Kidney tubule cell (primary cell): ENCODE results near the gene CEMIP.

Source experiments
- DNase-seq: peaks from one replicate; pipeline ENCODE4 v3.0.0-alpha.2; 2018; ENCODE audit warnings: low spot score

The CEMIP gene

DNA sequence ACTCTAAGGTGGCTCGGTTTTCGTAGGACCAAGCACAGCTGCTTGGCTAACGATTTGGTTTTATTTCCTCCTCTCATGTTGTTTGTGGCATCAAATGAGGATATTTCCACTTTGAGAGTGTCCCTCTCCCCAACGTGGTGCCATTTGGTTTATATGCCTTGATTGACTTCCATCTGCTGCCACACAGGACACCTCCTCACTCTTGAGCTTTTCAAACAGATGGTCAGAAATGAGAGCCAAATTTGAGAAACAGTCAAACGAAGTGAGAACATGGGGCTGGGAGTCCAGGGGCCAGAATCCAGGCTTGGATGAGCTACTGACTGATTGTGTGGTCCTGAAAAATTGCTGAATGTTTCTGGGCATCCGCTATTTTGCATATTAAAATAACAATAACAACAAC lies 43.5 kb downstream of the CEMIP start:
- DNase-seq, result no peak

DNA sequence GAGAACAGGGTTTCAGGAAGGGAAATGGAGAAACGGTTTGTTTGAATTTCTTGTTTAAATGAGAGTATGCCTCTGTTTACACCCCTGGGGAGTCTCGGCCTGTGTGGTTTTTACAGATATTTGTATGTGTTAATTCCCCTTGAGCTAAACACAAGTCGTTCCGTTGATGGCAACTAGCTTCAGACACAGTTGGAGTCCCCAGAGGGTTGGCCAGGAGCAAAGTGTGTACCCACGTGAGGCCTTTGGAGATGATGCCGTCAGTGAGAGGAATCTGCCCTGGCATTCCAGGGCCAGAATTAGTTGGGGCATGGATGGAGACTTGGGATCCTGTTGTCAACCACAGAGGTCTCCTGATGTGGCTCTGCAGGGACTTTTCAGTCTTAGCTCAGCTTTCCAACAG lies 44.0 kb downstream of the CEMIP start:
- no peak for DNase-seq

DNA sequence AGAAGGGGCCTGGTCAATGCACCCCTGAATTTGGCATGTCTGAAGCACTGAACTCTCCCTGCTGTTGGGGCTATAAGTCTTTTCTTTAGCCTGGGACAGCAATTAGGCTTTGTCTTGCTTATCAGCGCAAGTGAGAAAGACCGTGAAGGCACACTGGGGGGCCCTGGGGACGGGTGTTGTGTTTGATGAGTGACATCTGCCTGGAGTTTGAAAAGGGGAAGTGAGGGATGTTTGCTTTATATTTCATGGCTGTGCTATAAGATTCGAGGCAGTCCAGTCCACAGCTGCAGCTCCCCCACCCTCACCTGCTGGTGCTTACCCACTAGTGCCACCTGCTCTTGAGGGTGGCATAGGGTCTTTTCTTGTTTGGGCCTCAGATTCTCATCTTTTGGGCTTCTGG lies 44.8 kb downstream of the CEMIP start:
- no peak for DNase-seq

DNA sequence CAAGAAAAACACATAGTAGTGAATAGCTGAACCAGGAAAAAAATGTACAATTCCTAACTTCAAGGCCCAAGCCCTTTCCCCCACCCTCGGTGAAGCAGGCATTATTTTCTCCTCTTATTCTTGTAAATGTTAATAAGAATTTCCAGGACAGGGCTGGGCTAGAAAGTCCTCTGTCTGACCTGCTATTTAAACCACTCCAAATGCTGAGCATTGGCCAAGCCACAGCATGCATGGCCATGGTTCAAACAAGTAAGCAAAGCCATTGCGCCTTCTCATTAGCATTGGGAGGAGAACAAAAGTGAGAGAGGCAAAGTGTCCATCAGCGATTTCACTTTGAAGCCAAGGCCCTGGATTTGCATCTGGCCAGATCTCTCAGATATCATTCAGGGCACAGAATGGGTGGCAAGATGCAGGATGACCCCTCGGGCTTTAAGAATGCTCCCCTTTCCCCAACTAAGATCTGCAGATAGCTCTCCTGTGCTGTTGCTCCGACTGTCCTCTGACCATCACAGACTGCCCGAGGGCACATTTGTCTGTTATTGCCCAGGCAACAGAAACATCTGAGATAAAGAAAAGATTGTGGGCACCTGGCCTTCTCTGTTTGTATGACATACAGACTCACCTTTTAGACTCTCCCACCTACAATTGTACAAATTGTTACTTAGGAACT lies 46.3 kb downstream of the CEMIP start:
- DNase-seq, result no peak

DNA sequence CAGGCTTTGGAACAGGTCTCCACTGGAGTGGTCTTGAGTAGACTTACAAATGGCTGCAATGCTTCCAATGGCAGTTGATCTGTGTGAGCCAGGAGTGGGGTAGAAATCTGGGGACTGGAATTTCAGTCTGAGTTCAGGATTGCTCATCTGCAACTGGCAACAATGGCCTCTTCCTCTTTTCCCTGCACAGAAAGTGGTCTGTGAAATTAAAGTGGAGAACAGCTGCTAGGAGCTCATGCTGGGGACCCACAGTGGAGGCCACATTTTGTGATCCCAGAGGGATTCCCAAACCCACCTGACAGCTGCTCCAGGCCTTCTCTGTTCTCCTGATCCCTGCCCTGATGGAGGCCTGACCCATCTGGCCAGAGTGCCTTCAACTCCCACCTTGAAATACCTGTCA lies 49.6 kb downstream of the CEMIP start:
- DNase-seq, result no peak

DNA sequence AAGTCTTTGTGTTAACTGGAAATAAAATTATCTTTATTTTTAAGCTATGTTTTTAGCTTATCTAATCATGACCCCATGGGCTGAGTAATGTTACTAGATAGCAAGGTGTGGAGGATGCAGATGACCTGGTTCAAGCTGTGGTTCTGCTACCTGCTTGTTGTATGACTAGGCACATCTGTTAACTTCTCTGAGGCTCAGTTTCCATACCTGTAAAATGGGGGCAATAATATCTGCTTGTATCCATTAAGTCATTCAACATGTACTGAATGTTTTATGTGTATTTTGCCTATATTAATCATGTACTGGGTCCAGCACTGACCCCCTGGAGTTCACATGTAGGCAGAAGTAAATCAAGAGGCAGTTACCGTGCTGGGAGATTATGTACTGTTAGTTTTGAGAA lies 51.5 kb downstream of the CEMIP start:
- no peak for DNase-seq

DNA sequence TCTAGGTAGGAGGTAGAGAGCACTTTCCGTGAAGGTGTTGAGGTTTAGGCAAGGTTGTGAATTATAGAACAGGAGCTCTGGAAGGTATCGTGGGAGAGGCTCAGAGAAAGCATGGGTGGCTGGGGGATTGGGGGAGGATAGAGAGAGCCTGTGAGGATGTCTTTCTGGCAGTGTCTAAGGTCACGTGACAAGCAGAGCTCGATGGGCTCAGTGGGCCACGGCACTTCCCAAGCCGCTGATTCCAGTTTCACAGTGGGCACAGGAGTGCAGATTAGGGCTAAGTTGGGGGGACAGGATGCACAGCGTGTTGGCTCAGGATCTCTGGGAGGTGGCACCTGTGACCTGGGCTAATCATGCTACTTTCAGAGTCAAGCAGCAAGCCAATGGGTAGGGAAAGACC lies 52.0 kb downstream of the CEMIP start:
- no peak for DNase-seq

DNA sequence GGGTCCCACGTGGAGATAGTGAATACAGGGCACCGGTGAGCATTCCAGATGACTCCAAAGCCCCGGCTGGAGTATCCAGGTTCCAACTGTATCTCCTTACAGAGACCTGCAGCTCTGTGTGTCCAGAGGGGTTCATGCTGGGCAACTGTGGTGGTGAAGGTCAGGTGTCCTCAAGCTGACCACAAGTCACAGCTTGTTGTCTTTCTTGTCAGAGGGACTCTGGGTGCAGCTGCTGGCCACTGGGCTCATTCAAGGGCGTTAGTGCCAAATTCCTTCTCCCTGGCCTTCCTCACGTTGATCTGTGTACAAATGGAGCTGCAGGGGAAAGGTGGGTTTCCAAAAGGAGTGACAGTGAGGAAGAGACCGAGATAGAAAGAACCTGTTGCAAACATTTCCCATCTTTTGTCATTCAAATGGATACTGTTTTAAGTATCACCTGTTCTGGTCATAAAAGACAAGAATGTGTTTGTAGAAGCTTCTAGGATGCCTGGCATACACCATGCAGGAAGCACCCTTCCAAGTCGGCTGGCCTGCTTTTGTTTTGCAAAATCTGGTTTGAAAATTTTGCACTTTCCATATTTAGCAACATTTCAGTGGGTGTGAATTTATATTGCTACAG lies 52.5 kb downstream of the CEMIP start:
- no peak for DNase-seq

DNA sequence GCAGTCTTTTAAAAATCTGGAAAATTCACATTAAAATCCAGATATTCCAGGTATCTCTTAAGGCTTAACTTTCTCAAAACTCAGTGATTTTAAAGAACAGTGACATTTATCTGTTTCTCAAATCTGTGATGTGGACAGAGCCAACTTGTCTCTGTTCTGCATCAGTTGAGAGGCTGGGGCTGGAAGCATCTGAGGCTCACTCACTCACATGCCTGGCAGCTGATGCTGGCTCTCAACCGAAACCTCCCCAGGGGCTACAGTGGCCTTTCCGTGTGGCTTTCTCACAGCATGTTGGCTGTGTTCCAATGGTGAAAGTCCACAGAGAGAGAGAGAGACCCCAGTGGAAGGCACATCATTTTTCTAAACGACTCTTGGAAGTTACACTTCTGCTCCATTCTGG lies 53.5 kb downstream of the CEMIP start:
- peak; percentile 54 for DNase-seq

DNA sequence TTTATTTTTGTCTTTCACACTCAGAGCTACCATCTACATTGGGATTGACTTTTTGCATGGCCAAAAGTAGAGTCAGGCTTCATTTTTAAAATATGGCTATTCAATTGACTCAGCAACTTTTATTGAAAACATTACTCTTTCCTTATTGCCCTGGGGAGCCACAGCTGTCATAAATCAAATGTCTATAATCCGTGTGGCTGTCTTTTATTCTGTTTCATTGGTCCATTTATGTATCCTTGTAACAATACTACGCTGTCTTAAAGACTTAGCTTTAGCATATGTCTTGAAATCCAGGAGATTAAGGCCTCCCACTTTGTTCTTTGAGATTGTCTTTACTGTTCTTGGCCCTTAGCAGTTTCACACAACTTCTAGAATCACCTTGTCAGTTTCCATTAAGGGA lies 55.2 kb downstream of the CEMIP start:
- no peak for DNase-seq

DNA sequence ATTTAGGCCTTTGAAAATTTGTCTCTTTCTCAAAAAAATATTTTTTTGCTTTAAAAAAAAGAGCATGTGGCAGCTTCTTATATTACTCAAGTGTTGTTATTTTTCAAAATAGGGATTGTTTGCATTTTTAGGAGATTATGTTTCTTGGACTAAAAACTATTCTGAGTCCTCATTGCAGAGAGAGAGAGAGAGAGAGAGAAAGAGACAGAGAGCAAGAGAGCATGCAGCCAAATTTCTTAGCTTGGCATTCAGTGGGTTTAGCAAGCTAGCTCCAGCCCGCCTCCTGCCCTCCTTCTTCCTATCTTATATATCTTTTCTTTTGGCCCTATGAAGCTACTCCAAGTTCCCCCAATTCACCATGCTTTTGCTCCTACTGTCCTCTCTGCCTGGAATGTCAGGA lies 55.7 kb downstream of the CEMIP start:
- DNase-seq, result no peak

DNA sequence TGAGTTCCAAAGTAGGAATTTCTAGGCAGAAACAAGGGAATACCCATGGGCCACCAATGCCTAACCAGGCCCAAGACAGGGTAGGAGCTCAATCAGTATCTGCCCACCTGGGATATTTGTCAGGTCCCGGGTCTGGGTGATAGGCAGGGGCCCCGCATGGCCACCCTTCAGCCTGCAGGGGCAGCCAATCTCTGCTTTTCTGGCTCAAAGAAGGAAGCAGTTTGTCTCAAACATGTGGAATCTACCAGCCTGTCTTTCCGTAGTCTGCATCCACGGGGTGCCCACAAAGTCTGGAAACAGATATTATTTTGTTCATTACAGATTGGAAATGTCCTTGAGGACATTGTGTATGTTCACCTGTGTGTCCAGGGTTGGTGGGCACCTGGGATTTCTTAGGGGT lies 56.2 kb downstream of the CEMIP start:
- DNase-seq, result no peak

DNA sequence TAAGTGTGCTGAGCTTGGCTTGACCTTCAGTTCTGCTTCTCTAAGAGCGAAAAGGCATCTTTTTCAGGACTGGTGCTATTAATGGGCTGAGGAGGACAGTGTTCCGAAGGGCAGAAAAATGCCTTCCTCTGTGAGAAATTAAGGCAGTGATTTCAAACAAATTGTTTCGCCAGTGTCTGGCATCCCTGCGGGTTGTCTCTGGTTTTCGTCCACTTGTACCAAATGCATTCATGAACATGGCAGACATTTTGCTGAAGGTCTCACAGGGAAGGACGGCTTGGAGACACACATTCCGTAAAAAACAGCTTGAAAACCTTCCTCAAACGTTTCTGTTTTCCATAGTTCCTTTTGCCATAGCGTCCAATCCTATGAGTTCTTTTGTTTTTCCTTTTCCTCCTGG lies 57.1 kb downstream of the CEMIP start:
- DNase-seq, result no peak

DNA sequence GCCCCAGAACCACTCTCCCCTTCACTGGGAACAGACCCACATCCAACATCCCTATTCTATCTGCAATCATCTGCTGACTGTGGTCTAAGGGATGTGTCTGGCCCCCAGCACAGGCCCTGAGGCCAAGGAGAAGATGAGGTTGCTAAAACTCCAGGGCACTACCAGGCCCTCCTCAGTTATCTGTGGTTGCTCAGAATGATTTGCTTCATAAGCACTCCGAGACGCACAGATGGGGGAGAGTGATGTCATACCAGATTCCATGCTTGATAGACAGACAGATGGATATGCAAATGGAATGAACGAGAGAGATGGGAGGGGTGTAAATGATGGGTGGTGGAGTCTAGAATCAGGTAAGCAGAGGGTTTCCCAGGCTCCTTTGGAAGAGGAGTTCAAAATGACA lies 57.8 kb downstream of the CEMIP start:
- DNase-seq, result no peak

DNA sequence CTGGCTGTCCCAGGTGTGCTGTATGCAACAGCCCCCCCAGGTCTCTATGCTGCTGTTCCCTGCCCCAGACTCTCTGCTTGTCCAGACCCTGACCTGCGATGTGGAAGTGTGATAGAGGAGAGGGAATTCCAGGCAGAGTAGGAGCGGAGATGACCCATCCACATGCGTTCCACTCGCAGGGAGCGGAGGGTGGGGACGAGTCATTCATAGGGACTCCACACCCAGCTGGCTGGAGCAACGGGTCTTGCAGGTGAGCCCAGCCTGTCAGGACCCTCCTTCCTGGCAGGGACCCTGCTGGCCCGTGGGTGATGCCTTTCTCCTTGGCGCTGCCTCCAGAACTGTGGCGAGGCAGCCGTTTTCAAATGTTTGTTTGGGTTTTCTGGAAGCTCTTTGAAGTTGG lies 58.8 kb downstream of the CEMIP start:
- no peak for DNase-seq

DNA sequence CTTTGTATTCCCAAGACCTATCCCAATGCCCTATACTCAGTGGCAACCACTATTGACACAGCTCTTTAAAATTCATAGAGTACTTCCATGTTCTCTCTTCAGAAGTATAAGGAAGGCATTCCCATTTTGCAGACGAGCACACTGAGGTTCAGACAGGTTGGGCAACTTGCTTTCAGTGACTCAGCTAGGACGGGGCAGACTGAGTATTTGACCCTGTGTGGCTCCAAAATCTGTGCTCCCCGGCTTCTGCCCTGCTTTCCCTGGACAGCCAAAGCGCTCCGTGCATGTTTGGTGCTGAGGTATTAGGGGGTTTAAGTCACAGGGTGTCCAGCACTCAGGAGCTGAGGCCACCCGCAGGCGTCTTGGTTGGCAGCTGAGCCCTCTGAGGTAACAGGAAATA lies 59.5 kb downstream of the CEMIP start:
- DNase-seq, result no peak

DNA sequence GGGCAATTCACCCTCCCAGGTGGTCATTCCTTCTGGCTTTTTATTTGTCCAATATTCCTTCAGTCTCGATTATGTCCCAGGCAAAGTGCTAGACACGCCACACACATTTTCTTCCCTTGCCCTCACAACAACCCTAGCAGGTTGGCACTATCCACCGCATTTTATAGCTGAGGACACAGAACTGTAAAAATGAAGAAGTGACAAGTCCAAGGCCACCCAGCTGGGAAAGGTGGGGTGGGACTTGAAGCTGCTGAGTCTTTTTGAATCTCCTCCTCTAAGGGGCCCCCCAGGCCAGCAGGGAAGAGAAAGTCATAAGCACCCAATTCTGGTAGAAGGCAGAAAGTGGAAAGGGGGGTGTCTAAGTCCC lies 60.6 kb downstream of the CEMIP start:
- no peak for DNase-seq

DNA sequence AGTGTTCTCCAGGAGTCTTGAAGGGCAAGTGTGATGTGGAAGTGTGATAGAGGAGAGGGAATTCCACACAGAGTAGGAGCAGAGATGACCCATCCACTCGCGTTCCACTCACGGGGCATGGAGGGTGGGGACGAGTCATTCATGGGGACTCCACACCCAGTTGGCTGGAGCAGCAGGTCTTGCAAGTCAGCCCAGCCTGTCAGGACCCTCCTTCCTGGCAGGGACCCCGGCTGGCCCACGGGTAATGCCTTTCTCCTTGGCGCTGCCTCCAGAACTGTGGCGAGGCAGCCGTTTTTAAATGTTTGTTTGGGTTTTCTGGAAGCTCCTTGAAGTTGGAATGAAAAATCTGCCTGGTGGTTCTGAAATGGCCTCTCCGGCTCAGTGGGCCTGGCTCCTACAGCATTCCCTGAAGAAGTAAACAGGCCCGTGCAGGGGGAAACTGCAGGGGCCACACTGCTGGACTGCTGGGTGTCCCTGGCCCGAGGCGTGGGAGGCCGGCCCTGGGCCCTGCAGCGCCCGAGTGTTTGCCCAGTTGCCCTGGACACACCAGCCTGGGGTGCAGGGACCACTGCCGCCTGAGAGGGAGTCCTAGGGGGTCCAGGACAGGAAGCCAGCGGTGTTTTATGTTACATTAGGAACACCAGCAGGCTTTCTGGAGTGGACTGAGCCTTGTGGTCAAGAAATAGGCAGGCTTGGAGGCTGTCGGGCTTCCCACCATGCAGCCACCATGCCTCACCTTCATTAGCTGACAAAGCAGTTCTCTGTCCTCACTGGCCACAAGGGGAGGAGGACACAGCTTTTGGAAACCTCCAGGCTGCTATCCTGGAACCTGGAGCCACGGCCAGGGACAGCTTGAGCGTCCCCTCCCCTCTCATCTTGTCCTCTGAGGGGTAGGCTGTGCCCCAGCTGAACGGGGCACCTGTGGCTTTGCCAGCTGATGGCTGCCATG lies 61.3 kb downstream of the CEMIP start:
- DNase-seq, result no peak

DNA sequence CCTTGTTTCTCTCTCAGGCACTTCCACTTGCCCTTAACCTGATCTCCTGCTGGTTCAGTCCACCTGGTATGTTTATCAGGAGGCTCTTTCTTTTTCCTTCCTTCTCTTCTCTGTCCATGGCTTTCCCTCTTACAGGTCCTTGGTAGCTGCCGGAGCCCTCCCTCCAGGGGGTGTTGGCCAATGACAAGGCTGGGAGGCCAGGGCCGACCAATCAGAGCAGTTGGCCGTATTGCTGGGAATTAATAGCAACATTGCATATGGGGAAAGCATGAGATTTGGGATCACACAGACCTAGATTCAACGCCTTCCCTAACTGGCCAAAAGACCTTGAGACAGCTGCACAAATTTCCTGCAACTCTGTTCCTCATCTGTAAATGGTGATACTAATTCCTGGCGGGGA lies 62.4 kb downstream of the CEMIP start:
- no peak for DNase-seq

DNA sequence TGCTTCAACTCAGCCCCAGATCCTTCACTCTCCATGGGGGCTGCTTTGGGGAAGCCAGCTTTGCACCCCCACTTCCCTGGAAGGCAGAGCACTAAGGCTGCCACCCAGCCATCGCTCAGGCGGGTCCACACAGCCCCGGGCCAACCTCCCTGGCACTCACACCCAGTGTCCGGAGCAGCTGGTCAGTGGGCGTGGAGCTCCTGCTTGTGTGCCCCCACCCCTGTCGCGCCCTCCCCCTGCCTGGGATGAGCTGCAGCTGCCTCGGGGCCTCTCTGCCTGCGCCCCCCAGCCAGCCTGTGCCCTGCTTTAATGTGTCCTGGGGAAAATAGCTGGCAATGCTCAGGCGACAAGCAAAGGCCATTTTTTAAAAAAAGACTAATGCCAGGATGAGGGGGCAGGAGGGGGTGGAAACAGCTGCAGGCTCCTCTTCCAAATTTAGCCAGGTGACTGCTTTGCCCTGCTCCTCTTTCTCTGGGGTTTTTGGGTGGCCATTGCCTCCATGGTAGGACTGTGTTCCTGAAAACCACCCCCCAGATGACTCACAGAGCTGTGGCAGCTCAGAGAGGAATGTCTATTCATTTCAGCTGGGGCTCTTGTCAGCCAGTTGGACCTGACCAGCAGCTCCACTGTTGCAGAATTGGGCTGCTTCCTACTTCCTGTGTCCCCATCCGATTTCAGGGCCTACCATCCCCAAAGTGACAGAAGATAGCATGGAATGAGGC lies 65.0 kb downstream of the CEMIP start:
- DNase-seq, result peak; percentile 62

DNA sequence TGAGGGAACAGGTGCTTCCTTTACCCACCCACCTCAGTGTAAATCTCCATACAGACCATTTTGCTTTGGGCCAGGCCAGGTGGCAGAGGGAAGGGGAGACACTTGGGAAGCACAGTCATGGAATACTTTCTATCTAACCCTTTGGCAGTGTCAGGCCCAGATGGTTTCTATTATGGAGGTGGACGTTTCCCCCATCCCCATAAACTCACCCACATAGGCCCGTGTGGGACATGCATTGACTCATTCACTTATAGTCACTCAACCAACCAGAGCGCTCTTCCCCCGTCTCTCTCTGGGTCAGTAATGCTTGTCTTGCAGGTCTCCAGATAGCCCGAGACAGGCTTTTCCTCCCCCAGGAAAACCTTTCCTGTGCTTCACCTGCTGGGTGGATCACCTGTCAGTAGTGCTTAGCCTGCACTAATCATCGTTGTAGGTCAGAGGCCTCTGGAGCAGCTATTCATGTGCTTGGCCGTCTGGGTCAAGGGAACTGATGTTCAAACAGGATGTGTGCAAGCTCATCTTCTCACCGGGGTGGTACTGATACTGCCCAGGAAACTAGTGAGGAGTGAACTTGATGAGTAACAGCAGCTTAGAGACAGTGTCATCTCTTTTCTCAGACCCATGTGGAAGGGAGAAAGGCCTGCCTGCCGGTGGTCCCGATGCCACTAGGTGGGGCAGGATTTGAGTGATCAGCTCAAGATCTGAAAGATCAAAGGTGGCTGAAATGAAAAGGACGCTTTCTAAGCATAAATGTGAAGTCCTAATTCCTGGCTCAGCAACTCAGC lies 67.1 kb downstream of the CEMIP start:
- DNase-seq, result peak; percentile 54

DNA sequence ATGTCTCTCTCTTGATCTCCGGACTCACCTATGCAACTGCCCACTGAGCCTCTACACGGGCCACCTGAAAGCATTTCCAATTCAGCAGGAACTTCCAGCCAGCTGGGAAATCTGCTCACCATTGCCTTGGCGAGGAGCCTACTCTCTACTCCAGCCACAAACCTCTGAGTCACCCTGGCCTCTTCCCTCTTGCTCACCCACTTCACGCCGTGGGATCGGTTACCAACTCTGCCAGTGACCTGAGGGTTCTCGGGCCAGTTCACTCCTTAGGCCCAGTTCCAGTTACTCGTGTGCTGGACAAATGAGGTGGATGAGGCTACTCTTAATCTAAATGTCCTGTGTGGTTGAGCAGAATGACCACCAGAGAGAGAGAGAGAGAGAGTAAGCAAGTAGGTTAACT lies 70.1 kb downstream of the CEMIP start:
- DNase-seq, result peak; percentile 95
